ENCODE measurements around the gene KCNIP3.
"Not testable (repeated sequence)": the region's sequence is repeated elsewhere in the genome, so short reads cannot be mapped to it uniquely, and the experiment has no call there.

Gene KCNIP3

DNA sequence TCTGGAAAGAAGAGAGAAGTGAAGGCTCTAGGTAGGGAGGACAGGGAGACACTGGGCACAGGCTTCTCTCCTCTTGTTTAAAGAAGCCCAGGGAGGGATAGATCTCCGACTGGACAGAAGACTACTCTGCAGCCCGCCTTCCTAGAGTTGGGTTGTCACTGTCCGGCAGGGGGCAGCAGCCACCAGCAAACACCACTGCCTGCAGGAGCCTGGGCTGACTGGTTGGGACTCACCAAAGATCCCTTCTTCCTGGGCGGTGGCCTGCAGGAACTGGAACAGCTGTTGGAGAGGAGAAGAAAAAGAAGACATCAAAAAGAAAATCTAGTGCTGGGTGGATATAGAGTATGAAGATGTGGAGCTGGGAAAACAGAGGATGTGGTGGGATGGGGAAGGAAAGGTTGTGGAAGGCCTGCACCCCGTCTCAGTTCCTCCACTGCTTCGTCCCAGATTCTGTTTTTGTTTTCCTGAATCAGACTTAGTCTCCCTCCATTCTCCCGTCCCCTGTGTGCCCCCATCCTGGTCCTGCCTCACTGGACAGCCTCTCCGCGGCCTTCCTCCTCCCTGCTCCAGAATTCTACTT lies 117.0 kb downstream of the KCNIP3 start:
- DNase-seq (ENCODE audit: low read depth, low spot score); POLR2A ChIA-PET; H3K4me3 ChIP-seq (ENCODE audit: low read depth, low read length): not testable (repeated sequence)
- CTCF ChIA-PET: interaction anchor here (1.2 to 5.4 kb wide), 10 partner anchors 11 to 328 kb away, joined by 3 to 47 read pairs (median 4); no protein-coding TSS in a partner anchor
- peak; percentile 76 for TF ChIP-seq CTCF (IDR thresholded peaks at IDR 0.05; ENCODE audit: insufficient read depth, low read length, missing control alignments)

GRCh38 chr2:95415138-95415537 lies 118.0 kb downstream of the KCNIP3 start:
- H3K4me3 ChIP-seq (ENCODE audit: low read depth, low read length); DNase-seq (ENCODE audit: low read depth, low spot score); POLR2A ChIA-PET: not testable (repeated sequence)
- CTCF ChIA-PET: interaction anchor here (0.6 to 5.4 kb wide), 7 partner anchors 11 to 319 kb away, joined by 3 to 47 read pairs (median 4); no protein-coding TSS in a partner anchor

- POLR2A ChIA-PET; H3K4me3 ChIP-seq (ENCODE audit: low read depth, low read length); DNase-seq (ENCODE audit: low read depth, low spot score): not testable (repeated sequence)
- CTCF ChIA-PET: interaction anchor here (0.6 to 5.4 kb wide), 3 partner anchors 11 to 313 kb away, joined by 3 to 47 read pairs (median 3); no protein-coding TSS in a partner anchor
Observed at GRCh38 chr2:95415561-95415960, 118.4 kb downstream of the KCNIP3 start.

DNA sequence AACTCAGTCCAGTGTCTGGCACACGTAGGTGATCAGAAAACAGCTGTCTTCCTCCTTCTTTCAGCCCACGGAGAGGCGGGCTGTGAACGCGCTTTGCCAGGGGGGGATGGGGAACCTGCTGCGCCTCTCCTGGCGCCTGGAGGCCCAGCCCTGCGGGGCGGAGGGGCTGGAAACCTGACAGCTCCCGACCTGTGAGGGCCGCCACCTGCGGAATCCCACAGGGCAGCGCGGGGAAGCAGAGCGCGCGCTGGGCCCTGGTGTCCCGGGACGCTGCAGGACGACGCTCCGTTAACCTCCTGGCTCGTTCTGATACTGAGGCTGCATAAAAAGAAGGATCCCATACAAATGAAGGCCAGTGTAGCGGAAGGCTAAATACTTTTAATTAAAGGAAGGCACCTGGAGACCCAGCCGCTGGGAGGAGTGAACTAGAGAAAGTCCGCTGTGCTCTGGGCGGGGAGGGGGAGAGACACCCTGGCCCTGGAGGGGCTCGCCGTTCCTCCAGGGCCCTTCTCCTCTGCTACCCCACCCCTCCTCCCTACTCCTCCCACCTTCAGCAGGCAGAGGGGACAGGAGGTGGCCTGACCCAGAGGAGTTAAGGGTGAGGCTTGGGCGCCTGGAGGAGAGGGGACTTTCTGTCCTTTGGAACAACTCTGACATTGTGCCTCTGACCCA lies 130.2 kb downstream of the KCNIP3 start:
- DNase-seq (ENCODE audit: low read depth, low spot score); H3K4me3 ChIP-seq (ENCODE audit: low read depth, low read length); POLR2A ChIA-PET; CTCF ChIA-PET: not testable (repeated sequence)

- H3K4me3 ChIP-seq (ENCODE audit: low read depth, low read length); POLR2A ChIA-PET: not testable (repeated sequence)
Observed at GRCh38 chr2:95429748-95430467, 132.8 kb downstream of the KCNIP3 start.

DNA sequence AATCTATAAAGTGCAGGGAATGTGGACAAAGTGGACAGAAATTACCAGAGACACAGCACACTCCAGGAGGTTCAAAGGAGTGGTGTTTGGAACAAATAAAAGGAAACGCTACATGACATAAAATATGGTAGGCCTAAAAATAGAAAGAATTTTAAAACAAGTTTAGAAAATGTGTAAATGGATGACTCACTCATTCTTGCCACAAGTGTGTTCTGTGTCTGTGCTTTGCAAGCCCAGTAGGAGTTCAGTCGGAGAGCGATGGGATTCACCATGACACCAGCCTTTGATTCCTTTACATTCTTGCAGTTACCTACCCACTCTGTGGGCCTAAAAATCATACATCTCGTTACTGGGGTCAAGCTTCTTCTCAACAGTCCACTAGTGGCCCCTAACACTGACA lies 136.2 kb downstream of the KCNIP3 start:
- CTCF ChIA-PET; DNase-seq (ENCODE audit: low read depth, low spot score); POLR2A ChIA-PET; H3K4me3 ChIP-seq (ENCODE audit: low read depth, low read length): not testable (repeated sequence)

More at GRCh38 chr2:95429748-95430467, 132.8 kb downstream of the KCNIP3 start:
- CTCF ChIA-PET; DNase-seq (ENCODE audit: low read depth, low spot score): not testable (repeated sequence)

GRCh38 chr2:95433973-95434372 lies 136.8 kb downstream of the KCNIP3 start:
- CTCF ChIA-PET; POLR2A ChIA-PET; DNase-seq (ENCODE audit: low read depth, low spot score); H3K4me3 ChIP-seq (ENCODE audit: low read depth, low read length): not testable (repeated sequence)

GRCh38 chr2:95434507-95435076 lies 137.4 kb downstream of the KCNIP3 start:
- H3K4me3 ChIP-seq (ENCODE audit: low read depth, low read length); DNase-seq (ENCODE audit: low read depth, low spot score); POLR2A ChIA-PET; CTCF ChIA-PET: not testable (repeated sequence)

DNA sequence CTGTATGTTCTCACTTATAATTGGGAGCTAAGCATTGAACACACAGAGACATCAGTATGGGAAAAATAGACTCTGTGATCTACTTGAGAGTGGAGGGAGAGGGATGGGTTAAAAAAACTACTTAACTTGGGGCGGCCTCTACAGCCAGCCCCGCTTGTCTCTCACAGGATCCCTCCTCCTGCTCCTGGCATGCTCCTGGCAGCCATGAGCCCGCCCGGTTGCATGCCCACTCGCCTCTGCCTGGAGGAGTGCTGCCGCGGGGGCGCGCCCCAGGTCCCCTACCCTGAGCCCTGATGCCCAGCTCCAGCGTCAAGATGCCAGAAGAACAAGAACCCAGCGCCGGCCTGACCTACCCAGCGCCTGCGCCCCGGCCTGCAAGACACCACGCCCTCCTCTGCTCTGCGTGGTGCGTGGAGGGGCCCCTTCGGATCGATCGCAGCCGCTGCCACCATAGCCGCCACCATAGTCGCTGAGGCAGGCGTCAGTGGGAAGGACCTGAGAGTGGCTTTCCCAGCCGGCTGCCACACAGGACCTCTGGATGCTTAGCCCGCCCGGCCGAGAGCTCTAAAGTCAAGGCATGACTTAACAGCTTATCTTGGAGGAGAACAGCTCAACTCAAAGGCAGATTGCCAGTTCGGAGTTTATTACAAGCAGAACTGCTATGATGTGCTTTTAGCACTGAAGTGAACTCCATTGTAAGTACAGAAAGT lies 138.2 kb downstream of the KCNIP3 start:
- POLR2A ChIA-PET; DNase-seq (ENCODE audit: low read depth, low spot score); CTCF ChIA-PET; H3K4me3 ChIP-seq (ENCODE audit: low read depth, low read length): not testable (repeated sequence)
